ENCODE data around the gene CALML4. TPM values are rescaled to one million over a fixed set of nuclear protein-coding genes. Genes with fewer than 3 reads are reported as not detected.
"Not testable (repeated sequence)": the region's sequence is repeated elsewhere in the genome, so short reads cannot be mapped to it uniquely, and the experiment has no call there.

The CALML4 gene
- total RNA-seq, 4 donors from 2014 or later = 2.4 to 13.6 (median 4.8) TPM

- Histone ChIP-seq H3K27ac (no peak overlapping the region), H3K27me3 (no peaks in the 10 kb centered on the region), H3K4me3 (no peak overlapping the region), H3K9me3 (no peaks in the 10 kb centered on the region), H3K4me1 (no peaks in the 10 kb centered on the region), H3K36me3 (no peaks in the 10 kb centered on the region)
- DNase-seq (ENCODE audit: low spot score in 2 of 2) = no peak
- WGBS = 73% methylated on average over 5 of the region's 5 CpGs
- no peak for TF ChIP-seq POLR2A (IDR thresholded peaks at IDR 0.05)
- TF ChIP-seq POLR2AphosphoS5 (IDR thresholded peaks at IDR 0.05) = no peak
- no peak for TF ChIP-seq EP300 (IDR thresholded peaks at IDR 0.05)
- TF ChIP-seq, protein P1, sequence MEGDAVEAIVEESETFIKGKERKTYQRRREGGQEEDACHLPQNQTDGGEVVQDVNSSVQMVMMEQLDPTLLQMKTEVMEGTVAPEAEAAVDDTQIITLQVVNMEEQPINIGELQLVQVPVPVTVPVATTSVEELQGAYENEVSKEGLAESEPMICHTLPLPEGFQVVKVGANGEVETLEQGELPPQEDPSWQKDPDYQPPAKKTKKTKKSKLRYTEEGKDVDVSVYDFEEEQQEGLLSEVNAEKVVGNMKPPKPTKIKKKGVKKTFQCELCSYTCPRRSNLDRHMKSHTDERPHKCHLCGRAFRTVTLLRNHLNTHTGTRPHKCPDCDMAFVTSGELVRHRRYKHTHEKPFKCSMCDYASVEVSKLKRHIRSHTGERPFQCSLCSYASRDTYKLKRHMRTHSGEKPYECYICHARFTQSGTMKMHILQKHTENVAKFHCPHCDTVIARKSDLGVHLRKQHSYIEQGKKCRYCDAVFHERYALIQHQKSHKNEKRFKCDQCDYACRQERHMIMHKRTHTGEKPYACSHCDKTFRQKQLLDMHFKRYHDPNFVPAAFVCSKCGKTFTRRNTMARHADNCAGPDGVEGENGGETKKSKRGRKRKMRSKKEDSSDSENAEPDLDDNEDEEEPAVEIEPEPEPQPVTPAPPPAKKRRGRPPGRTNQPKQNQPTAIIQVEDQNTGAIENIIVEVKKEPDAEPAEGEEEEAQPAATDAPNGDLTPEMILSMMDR (IDR thresholded peaks at IDR 0.05) = no peak
Observed at GRCh38 chr15:68241088-68241935, 36.2 kb upstream of the CALML4 start.

DNA sequence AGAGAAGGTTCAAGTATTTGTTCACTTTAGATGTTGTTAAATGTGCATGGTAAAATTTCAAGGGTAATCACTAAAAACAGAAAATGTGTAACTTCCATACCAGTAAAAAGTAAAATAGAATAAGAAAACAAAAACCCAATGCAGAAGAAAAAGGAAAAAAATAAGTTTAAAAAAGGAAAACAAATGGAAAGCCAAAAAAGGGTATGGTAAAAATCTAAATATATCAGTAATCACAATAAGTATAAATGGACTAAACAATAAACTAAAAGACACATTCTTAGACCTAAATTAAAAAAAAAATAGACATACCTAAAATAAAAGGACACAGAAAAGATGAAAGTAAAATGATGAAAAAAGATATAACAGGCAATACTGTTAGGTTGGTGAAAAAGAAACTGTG is 33.9 kb upstream of the CALML4 start:
- H3K4me3 ChIP-seq = no peak overlapping the region
- no peak for TF ChIP-seq POLR2AphosphoS5 (IDR thresholded peaks at IDR 0.05)
- TF ChIP-seq EP300 (IDR thresholded peaks at IDR 0.05) = no peak
- TF ChIP-seq, protein P1 (IDR thresholded peaks at IDR 0.05) = no peak
- no peak for TF ChIP-seq POLR2A (IDR thresholded peaks at IDR 0.05)
- no peak overlapping the region for H3K27ac ChIP-seq
- H3K27me3 ChIP-seq = no peaks in the 10 kb centered on the region
- H3K4me1 ChIP-seq = no peaks in the 10 kb centered on the region
- H3K36me3 ChIP-seq = no peaks in the 10 kb centered on the region
- no peaks in the 10 kb centered on the region for H3K9me3 ChIP-seq
- DNase-seq (ENCODE audit: low spot score in 2 of 2) = no peak

- H3K4me1 ChIP-seq = peaks cover 9% of the 10 kb centered on the region
- no peak overlapping the region for H3K4me3 ChIP-seq
- peak in 1 of 2 donors; percentile 31 for DNase-seq (ENCODE audit: low spot score in 2 of 2)
- no peaks in the 10 kb centered on the region for H3K36me3 ChIP-seq
- no peaks in the 10 kb centered on the region for H3K9me3 ChIP-seq
- 86% methylated on average over 4 of the region's 4 CpGs for WGBS
- H3K27me3 ChIP-seq = no peaks in the 10 kb centered on the region
- TF ChIP-seq EP300 (IDR thresholded peaks at IDR 0.05) = no peak
- TF ChIP-seq POLR2A (IDR thresholded peaks at IDR 0.05) = no peak
- TF ChIP-seq POLR2AphosphoS5 (IDR thresholded peaks at IDR 0.05) = no peak
- TF ChIP-seq, protein P1 (IDR thresholded peaks at IDR 0.05) = no peak
- H3K27ac ChIP-seq = no peak overlapping the region
Observed at GRCh38 chr15:68235022-68235421, 29.9 kb upstream of the CALML4 start.

- not testable (repeated sequence) for H3K27ac ChIP-seq, H3K36me3 ChIP-seq, H3K27me3 ChIP-seq, H3K9me3 ChIP-seq, H3K4me3 ChIP-seq
- peaks cover 11% of the 10 kb centered on the region for H3K4me1 ChIP-seq
- 96% methylated on average over 9 of the region's 9 CpGs for WGBS
- DNase-seq (ENCODE audit: low spot score in 2 of 2) = peak in 1 of 2 donors; percentile 49
Observed at GRCh38 chr15:68234520-68234919, 29.4 kb upstream of the CALML4 start.

DNA sequence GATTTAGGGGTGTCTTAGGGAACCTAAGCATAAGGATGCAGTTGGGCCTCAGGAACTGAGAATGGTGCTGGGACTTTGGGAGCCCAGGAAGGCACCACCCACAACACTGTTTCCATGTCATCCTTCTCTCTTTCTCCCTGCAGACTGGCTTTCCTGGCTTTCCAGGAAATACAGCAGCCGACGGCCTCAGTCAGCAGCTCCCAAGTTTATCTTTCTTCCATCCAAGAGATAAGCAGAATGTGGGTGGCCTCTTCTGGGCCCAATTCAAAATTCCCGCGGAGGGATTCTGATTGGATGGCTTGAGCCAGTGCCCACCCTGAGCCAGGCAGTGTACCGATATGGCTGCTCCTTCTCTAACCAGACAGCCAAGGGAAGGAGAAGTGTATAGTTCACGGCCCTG is 28.9 kb upstream of the CALML4 start:
- DNase-seq (ENCODE audit: low spot score in 2 of 2) = peak; percentile 29 to 49
- WGBS = 77% methylated on average over 5 of the region's 6 CpGs
- H3K9me3 ChIP-seq = no peaks in the 10 kb centered on the region
- no peak overlapping the region for H3K4me3 ChIP-seq
- H3K4me1 ChIP-seq = peaks cover 12% of the 10 kb centered on the region
- TF ChIP-seq POLR2A (IDR thresholded peaks at IDR 0.05) (no peak), EP300 (IDR thresholded peaks at IDR 0.05) (no peak), POLR2AphosphoS5 (IDR thresholded peaks at IDR 0.05) (no peak)
- TF ChIP-seq, protein P1 (IDR thresholded peaks at IDR 0.05) = no peak
- no peaks in the 10 kb centered on the region for H3K36me3 ChIP-seq
- H3K27ac ChIP-seq = no peak overlapping the region
- H3K27me3 ChIP-seq = no peaks in the 10 kb centered on the region
